ENCODE data around the gene PRAMEF13.
"Not testable (repeated sequence)": the region's sequence is repeated elsewhere in the genome, so short reads cannot be mapped to it uniquely, and the experiment has no call there.

PRAMEF13 gene

GRCh38 chr1:13171548-13171947 lies 29.7 kb downstream of the PRAMEF13 start, which contains the start of gene PRAMEF9:
Gene PRAMEF9 (plus strand): TSS chr1:13171848. CDS start chr1:13175281, 3,433 bp downstream.
- not testable (repeated sequence) for DNase-seq (ENCODE audit: low read depth)

- DNase-seq (ENCODE audit: low read depth): not testable (repeated sequence)
Measured at GRCh38 chr1:13165531-13165930, 35.7 kb downstream of the PRAMEF13 start, which contains the start of gene HNRNPCL4. Gene HNRNPCL4 (minus strand): TSS chr1:13165631. CDS start chr1:13165467, 164 bp downstream.

GRCh38 chr1:13155909-13156308 lies 45.3 kb downstream of the PRAMEF13 start, which contains the start of gene PRAMEF26:
Gene PRAMEF26 (minus strand): TSS chr1:13156009. CDS start chr1:13153095, 2,914 bp downstream.
- not testable (repeated sequence) for DNase-seq (ENCODE audit: low read depth)
